Central memory CD4-positive, alpha-beta T cell (primary cell): ENCODE measurements around the gene UNC13B.
"Not testable (repeated sequence)": the region's sequence is repeated elsewhere in the genome, so short reads cannot be mapped to it uniquely, and the experiment has no call there.

Source experiments
- DNase-seq: peaks from one replicate; pipeline ENCODE4 v3.0.0; 2022

UNC13B gene

GRCh38 chr9:35395076-35395705 lies 233.4 kb downstream of the UNC13B start:
- DNase-seq: no peak

DNA sequence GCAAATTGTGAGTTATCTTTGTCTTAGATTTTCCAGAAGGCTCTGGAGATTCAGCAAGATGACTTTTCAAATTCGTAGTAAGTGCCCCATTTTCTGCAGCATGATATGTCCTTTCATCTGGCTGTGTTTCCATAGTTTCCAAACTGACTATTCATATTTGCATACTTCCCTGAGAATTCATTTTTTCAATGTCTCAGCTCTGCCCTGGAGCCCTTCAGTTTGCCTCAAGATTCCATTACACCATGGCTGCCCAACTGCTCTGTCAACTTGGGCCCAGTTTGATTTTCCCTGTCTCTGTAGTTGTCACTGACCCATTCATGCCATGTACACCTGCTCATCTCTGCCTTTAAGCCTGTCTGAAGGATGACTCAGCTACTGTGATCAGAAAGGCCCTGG lies 233.9 kb downstream of the UNC13B start:
- DNase-seq: no peak

DNA sequence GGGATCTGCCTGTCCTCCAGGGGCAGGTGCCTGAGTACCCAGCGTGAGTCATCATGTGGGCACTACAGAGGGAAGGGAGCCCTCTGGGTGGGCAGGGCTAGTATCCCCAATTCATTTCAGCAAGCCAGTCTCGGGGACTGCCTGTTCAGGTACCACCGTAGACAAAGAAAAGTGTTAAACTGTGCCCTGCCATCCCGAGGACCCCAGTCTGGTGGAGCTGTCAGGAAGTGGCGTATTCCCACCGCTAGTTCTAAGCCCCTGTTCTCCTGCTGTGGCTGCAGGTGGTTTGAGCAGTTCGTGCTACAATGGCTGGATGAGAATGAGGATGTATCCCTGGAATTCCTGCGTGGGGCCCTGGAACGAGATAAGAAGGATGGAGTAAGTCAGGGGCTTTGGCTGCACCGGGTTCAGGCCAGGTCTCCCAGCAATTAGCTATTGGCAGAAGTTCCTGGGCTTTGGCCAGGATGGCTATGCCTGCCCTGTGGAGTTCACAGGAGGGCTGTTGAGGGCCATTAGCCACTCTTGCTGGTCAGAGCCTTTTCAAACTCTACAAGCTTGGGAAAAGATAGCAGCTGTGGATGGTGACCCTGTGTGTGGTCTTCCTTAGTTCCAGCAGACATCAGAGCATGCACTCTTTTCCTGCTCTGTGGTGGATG lies 234.9 kb downstream of the UNC13B start:
- DNase-seq: no peak

DNA sequence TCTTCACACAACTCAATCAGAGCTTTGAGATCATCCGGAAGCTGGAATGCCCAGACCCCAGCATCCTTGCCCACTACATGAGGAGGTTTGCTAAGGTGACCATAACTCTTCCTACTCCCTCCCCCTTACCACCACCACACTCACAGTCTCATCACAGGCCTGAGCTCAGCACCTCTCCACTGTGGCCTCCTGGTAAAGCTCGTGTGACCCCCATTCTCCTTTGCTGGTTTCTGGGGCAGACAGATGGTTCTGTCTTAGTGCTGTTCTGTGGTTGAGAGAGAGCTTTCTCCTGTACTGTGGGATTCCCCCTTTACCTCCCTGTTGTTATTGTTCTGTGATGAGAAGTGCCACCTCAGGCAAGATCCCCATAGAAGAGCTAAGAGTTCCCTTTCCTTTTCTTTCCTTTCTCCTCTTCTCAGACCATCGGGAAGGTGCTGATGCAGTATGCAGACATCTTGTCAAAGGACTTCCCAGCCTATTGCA lies 235.4 kb downstream of the UNC13B start:
- no peak for DNase-seq

DNA sequence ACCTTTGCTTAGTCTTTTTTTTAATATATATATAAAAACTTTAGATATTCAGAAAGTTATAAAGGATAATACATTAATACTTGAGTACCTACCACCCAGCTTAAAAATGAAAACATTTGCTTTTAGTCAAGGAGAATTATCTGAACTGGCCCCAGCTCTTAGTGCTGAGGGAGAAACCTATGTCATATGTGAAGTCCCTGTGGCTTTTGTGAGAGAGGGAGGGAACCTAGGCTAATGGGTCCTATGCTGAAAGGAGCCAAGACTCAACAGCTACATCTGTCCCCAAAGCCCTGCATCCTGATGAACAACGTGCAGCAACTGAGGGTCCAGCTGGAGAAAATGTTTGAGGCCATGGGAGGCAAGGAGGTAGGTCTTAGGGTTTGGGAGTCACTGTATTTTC lies 236.1 kb downstream of the UNC13B start:
- DNase-seq: no peak

- DNase-seq: no peak
Measured at GRCh38 chr9:35398651-35399335, 237.0 kb downstream of the UNC13B start.

- DNase-seq: no peak
Measured at GRCh38 chr9:35404865-35405264, 243.1 kb downstream of the UNC13B start.

- DNase-seq: no peak
Measured at GRCh38 chr9:35406183-35406959, 244.6 kb downstream of the UNC13B start.

DNA sequence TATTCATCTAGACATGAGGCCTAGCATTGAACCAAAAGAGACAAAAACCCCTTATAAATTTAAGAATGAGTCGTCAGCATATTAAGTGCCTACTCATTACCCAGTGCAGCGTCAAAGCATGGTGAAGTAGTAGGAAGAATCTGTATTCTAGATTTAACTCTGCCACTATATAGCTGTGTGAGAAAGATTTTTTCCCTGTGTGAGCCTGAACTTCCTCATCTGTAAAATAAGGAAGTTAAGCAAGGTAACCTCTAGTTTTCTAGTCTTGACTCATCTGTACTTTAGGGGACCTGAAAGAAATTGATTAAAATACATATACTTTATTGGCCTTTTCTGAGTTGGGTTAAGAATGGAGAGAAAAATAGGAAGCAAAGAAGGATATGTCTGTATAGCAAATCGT lies 246.0 kb downstream of the UNC13B start:
- DNase-seq: no peak

DNA sequence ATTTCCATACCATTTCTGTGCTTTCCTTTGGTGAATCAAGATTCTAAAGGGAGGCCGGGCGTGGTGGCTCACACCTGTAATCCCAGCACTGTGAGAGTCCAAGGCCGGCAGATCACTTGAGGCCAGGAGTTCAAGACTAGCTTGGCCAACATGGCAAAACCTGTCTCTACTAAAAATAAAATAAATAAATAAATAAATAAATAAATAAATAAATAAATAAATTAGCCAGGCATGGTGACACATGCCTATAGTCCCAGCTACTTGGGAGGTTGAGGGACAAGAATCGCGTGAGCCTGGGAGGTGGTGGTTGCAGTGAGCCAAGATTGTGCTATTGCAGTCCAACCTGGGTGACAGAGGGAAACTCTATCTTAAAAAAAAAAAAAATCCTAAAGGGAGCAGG lies 247.6 kb downstream of the UNC13B start:
- DNase-seq: not testable (repeated sequence)

- DNase-seq: no peak
Measured at GRCh38 chr9:35414889-35415288, 253.1 kb downstream of the UNC13B start.

DNA sequence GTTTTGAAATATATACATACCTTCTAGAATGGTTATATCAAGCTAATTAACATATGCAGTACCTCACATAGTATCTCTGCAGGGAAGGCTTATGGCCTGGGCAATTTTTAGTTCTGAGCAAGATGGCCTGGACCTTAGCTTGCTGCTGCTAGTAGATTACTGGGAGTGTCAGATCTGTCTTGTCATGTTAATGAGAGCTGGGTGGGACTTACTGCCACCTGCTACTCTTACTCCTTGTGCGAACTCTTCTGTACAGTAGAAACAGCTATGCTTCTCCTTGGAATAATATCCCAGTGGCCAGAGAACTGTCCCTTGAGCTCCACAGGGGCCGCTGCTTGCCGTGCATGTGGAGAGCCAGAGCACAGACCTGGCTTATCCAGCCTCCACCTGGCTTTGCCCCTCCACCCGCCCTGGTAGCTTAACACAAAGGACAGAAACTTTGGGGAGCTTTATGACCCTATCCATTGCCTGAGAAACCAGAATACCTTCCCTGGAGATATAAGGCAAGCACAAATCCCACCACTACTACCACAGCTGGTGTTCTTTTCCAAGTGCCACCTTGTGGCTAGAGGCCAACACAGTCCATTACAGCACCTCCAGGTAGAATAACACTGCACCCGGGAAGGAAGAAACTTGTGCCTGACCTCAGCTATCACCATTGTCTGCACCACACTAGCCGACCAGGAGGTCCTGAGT lies 253.7 kb downstream of the UNC13B start:
- DNase-seq: no peak

GRCh38 chr9:35416098-35416427 lies 254.3 kb downstream of the UNC13B start:
- DNase-seq: no peak

- no peak for DNase-seq
Measured at GRCh38 chr9:35422346-35422745, 260.5 kb downstream of the UNC13B start.

DNA sequence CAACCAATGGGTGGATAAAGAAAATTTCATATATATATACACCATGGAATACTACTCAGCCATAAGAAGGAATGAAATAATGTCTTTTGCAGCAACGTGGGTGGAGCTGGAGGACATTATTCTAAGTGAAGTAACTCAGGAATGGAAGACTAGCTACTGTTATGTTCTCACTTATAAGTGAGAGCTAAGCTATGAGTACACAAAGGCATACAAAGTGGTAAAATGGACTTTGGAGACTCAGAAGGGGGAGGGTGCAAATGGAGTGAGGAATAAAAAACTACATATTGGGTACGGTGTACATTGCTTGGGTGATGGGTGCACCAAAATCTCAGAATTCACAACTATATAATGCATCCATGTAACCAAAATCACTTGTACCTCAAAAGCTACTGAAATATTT lies 260.9 kb downstream of the UNC13B start:
- DNase-seq: no peak

DNA sequence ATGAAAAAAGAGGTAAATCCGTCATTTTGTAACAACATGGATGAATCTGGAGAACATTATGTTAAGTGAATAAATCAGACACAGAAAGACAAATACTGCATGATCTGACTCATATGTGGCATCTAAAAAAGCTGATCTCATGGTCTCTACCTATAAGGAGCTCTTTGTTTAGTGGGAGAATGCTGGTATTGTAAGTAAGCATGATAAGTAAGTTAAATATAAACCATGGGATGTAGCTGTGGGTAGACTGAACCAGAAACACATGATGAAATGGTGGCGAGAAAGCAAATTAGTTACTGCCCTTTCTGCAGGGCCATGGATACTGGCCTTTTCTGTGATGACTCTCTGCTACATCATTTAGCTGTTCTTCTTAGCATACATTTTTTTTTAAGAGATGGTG lies 261.7 kb downstream of the UNC13B start:
- no peak for DNase-seq

DNA sequence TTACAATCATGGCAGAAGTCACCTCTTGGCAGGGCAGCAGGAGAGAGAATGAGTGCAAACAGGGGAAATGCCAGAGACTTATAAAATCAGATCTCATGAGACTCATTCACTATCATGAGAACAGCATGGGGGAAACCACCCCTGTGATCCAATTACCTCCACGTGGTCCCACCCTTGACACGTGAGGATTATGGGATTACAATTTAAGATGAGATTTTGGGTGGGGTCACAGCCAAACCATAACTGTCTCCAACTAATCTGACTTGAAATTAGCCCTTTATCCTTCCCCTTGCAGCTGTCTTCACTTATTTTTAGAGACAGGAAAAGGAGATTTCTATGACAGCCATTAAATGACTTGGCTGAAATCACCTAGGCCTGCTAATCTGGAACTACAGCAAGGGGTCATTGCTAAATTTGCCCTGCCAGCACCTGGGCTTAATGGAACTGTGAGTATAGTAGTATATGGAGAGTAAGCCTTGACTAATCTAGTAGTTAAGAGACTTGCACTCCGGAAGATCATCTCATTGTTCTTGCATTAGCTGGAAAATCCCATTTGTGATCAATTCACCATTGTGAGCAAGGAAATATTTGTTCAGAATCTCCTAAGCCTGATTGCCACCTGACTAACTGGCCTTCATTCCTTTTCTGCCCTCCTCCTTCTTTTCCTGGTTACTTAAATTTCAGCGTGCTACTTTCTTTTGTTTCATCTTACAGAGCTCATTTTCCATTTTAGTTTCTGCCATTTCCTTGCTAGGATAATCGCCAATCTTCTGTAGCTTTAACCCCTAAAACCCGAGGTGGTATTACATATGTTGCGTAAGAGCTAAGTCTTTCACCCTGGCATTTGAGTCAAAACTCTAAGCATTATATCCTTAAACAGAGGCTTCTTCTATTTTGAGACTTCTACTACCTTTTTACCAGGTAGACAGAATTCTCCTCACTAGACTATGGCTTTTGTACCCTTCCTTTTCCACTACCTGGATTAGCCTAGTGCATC lies 262.8 kb downstream of the UNC13B start:
- DNase-seq: no peak

DNA sequence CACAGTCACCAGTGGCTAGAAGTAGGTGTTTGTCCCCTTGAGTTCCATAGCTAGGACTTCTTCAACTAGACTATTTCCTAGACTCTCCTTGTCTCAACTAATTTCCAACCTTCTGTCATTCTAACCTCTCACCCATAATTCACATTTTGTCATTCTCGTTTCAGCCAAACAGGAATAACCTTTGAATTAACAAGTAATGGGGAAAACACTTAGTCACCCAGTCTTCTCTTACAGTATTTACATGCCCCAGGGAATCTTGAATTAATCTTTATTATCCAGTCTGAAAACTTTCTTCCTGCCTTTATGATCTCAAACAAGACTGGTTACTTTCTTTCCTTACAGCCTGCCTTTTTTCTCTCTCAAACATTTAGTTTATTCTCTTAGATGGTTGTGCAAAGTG lies 264.8 kb downstream of the UNC13B start:
- DNase-seq: no peak

DNA sequence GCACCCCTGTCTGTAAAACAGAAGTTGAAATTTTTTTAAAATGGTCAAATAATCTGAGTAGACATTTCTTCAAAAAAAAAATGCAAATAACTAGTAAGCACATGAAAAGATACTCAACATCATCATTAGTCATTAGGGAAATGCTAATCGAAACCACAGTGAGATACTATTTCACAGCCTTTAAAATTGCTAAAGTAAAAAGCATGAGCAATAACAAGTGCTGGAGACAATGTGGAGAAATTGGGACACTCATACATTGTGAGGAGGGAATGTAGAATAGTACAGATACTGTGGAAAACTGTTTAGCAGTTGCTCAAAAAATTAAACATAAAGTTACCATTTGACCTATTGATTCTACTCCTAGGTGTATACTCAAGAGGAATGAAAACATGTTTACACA lies 269.7 kb downstream of the UNC13B start:
- no peak for DNase-seq

DNA sequence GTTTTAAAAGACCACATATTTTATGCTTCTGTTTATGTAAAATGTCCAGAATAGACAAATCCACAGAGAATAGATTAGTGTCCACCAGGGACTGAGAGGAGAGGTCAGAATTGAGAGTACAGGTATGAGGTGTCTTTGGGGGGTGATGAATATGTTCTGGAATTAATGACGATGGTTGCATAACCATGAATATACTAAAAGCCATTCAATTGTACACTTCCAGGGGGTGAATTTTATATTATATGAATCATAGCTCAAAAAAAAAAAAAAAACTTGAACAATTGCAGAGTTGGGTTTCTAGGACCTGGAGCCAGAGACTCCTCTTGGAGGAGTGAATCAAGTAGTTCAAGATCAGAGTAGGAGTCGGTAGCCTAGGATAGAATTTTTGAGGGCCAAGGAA lies 270.3 kb downstream of the UNC13B start:
- no peak for DNase-seq

DNA sequence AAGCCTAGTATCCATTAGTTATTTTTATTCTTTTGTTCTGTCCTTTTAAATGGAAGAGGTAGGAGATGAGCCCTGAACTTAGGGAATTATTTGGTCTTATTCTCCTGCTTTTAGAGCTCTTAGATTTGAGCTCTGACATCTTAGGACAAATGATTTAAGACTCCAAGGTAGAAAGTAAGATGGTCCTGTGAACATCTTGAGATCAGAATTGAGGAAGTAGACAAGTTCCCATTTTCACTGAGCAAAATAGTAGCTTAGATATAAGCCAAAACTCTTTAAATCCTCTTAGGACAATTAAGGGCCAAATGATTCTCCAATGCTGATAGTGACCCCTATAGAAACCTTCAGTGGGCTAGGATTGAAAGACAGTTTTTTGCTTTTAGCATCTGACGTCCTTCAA lies 275.1 kb downstream of the UNC13B start:
- no peak for DNase-seq

- no peak for DNase-seq
Measured at GRCh38 chr9:35446012-35446411, 284.2 kb downstream of the UNC13B start.
